DOHH2 (cell line): Measurements from ENCODE around the gene CCDC17.

ENCODE experiments used
- EZH2phosphoT487 ChIP-seq: fragments of 200-600 bp; sonication (generic); IDR thresholded peaks from 2 replicates; pipeline ENCODE4 v1.6.1; 2017; ENCODE audit warnings: borderline replicate concordance, mild to moderate bottlenecking, antibody characterized with exemption, low read length, moderate library complexity, mixed read lengths
- TF ChIP-seq, protein P1 (sequence below): fragments of 200-600 bp; sonication (generic); IDR thresholded peaks from one replicate; pipeline ENCODE4 v1.5.1; 2014; ENCODE audit warnings: antibody characterized with exemption, mild to moderate bottlenecking, low read depth, low read length; ENCODE audit not compliant: poor library complexity, severe bottlenecking

DNA sequence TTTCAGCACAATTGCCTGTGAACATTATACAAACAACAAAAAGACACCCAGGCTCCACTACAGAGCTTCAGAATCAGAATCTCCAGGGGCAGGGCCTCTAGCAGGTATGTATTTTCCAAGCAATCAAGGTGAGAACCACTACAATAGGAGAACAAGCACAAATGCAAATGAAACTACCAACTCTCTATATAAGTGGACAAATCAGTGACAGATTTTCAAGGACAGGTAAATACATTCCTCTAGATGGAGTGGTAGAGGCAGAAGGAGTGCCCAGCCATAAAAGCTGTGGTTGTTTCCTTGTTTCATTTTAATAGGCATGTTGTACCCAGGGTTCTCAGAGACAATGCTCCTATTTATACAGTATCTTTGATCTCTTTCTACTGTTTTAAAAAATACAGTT is 20.1 kb upstream of the CCDC17 start:
- TF ChIP-seq, protein P1, sequence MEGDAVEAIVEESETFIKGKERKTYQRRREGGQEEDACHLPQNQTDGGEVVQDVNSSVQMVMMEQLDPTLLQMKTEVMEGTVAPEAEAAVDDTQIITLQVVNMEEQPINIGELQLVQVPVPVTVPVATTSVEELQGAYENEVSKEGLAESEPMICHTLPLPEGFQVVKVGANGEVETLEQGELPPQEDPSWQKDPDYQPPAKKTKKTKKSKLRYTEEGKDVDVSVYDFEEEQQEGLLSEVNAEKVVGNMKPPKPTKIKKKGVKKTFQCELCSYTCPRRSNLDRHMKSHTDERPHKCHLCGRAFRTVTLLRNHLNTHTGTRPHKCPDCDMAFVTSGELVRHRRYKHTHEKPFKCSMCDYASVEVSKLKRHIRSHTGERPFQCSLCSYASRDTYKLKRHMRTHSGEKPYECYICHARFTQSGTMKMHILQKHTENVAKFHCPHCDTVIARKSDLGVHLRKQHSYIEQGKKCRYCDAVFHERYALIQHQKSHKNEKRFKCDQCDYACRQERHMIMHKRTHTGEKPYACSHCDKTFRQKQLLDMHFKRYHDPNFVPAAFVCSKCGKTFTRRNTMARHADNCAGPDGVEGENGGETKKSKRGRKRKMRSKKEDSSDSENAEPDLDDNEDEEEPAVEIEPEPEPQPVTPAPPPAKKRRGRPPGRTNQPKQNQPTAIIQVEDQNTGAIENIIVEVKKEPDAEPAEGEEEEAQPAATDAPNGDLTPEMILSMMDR, result no peak
- TF ChIP-seq EZH2phosphoT487, result no peak
